CD4-positive, alpha-beta T cell treated with Interleukin-12 subunit alpha and Interleukin-12 subunit beta, for 1 hour (primary cell): Measurements from ENCODE around the gene PPP4R3A.
"Not testable (repeated sequence)": the region's sequence is repeated elsewhere in the genome, so short reads cannot be mapped to it uniquely, and the experiment has no call there.

Experiments used
- DNase-seq: peaks from one replicate; pipeline ENCODE4 v3.0.0-alpha.2; 2020

Gene PPP4R3A

DNA sequence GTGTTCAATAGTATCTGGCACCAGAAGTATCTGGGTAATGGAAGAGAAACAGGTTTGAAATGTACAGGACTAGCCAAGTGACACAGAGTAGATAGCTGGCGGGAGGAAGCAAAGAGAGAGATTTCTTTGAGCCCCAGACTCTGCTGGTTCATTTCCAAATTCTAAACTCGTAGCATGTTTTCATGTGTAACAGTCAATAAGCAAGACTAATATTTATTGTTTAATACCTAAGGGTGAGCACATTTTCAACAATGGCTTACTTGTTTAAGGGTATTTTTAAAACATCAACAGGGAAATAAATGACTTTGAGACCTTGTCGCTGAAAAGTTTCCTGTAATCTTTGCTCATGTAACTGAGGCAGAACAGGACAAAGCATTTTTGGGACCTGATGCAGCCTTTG lies 80.7 kb downstream of the PPP4R3A start:
- DNase-seq, result no peak

DNA sequence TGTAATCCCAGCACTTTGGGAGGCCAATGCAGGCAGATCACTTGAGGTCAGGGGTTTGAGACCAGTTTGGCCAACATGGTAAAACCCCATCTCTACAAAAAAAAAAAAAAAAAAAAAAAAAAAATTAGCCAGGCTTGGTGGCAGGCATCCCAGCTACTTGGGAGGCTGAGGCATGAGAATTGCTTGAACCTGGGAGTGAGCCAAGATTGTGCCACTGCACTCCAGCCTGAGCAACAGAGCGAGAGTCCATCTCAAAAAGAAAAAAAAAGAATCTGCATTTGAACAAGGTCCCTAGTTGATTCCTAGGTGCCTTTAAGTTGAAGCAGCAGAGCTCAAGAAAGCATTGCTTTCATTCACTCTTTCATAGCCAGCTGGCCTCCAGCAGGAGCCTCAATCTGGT lies 81.2 kb downstream of the PPP4R3A start:
- DNase-seq, result not testable (repeated sequence)

DNA sequence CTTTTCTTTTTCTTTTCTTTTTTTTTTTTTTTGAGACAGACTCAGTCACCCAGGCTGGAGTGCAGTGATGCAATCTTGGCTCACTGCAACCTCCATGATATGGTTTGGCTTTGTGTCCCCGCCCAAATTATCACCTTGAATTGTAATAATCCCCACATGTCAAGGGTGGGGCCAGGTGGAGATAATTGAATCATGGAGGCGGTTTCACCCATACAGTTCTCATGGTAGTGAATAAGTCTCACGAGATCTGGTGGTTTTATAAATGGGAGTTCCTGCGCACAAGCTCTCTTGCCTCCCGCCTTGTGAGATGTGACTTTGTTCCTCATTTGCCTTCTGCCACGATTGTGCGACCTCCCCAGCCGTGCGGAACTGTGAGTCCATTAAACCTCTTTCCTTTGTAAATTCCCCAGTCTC lies 84.6 kb downstream of the PPP4R3A start:
- not testable (repeated sequence) for DNase-seq

DNA sequence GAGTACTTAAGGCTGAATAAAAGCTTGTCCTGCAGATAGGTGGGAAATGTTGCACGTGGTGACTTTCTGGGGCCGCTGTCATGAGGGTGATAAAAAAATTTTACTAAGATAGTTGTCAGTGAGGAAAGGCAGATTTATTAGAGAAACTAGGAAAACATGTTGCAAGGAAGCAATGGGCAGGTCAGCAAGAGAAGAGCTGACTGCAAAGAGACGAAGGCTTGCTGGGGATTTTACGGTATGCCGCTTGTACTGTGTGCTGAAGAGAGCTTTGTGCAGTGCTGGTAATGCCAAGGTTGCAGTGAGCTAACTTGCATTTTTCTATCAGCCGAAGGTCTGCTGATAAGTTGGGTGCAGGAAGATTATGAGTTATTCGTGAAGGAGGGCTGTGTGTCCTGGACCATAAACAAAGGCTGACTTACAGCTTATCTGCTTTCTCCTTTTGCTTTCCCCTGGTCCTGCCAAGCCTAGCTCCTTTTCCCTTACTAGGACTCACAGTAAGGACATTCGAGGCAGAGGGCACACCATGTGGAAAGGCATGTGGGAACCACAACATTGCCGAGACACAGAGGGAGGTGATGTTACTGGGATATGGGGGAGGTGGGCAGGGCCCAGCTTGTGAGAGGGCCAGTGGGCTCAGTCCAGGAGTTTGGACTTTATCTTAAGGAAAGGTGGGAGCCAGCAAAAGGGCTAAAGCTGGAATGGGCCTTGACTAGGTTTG lies 85.1 kb downstream of the PPP4R3A start:
- no peak for DNase-seq

DNA sequence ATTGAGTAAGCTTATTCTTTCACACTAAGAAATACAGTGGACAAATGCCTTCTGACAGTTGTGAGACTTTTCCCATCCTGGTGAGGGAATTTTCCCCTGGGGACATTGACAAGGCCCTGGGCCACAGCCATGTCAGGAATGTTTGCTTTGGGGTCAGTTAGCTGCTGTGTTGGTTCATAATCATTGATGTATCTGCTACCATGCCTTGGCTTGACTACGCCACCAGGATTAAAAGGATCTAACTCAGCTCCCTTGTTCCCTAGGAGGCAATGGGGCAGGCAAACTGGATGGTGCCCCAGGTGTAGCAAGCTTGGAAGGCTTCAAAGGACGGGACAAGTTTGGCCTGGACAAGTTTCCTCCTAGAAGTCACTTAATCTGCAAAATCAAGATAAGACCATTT lies 89.4 kb downstream of the PPP4R3A start:
- no peak for DNase-seq

DNA sequence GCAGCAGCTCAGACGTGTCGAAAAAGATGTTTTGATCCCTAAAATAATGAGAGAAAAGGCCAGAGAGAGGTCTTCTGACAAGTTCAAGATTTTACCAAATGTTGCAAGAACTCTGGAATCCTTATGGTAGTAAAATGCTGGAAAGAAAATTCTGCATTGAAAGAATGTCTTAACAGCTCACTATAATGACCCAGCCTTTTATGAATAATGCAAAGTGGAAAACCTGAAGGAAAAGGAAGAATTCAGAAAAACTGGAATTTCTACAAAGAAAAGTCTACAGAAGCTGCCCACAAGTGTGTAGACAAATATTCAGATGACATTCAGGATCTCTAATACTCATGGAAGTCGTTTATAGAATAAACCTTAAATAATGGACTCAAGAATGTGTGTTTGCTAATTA lies 90.7 kb downstream of the PPP4R3A start:
- DNase-seq, result no peak

DNA sequence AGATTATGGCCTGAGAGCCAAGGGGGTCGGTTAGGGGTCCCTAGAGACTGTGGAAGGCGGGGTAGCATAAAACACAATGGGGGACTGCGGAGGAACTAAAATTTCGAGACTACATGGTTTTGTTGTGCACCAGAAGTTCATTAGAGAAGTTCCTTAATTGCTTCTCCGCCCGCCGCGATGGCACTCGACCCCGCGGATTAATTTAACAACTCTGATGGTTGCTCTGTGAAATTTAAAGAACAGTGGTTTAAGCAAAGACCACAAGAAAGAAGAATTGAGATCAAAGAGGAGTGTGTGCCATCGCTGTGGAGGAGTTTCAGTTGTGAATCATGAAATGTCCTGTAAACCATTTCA lies 91.1 kb downstream of the PPP4R3A start:
- DNase-seq, result peak; percentile 76

DNA sequence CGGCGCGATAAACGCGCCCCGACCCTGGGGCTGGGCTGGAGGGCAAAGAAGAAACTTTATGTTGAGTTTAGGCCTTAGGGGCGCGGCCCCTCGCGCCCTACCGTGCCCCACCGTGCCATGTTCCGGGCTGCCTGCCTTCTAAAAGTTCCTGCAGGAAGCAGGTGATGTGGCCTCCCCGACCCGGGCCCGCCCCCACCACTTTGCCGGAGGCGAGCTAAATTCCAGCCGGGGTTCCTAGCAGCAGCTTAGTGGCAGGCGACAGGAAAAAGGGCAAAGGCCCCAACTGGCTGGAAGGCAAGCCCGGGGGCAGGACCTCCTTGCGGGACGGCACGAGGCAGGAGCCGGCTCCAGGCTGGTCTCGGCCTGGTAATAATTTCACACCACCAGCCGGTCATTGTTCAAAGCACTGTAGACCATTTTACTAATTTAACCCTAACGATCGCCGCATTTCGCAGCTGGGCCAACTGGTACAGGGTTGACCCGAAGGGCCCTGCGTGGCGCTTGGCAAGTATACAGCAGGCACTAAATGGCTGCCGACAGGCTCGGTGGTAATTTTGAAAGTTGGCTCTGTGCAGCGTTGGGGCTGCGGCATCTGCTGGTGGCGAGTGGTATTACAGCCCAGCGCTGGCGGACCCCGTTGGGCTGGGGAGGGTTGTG lies 91.6 kb downstream of the PPP4R3A start:
- peak; percentile 86 for DNase-seq

DNA sequence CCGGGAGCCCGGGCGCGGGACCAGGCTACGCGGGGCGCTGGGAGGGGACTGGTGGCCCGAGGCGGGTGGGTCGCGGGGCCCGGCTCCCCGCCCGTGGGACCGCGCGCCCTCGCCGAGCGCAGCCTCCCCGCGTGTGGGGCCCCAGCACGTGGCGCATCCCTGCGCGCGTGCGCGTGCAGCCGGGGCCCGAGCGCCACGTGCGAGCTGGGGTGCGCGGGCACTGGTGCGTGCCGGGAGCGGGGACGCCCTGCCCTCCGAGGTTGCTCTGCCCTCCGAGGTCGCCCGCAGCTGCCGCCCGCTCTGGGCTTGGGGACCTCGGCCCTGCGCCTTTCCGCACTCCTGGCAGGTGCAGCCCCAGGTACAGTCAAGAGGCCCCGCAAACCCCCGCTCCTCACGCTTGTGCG lies 92.1 kb downstream of the PPP4R3A start:
- DNase-seq, result peak; percentile 73

DNA sequence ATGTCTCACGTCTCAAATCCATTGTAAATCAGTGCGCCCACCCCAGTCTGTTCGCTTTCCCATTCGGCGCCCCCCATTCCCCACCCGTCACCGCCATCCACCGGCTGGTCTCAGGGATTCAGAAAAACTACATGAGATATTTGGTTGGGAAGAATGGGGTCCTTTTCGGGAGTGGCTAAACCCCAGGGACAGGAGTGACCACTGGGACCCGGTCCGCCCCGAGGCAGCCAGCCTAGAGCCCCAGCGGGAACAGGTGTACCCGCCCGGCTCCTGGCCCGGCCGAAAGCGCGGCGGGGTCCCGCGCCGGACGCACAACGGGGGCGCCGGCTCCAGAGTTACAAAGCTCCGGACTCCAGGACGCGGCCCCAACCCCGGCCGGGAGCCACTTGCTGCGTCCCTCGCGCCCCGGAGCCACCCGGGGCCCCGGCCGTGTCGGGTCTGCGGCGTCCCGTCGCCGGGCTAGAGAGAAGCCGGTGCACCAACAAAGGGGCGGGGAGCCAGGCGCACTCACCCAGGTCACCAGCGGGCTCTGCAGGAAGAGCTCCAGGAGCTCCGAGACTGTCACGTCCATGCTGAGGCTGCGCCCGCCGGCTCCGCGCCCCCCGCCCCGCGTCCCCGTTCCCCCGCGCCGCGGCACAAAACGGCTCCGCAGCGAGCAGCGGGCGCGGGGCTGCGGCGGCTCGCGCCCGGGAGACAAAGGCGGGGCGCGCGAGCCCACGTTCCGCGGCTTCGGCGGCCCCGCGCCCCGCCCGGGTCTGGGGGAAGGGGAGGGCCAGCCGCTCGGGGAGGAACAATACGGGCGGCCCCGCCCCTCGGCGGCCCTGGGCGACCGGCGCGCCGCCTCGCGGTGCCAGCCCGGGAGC lies 92.8 kb downstream of the PPP4R3A start, which contains the start of gene CCDC88C:
Gene CCDC88C, minus strand, starts transcription at position 701 of the 863 bp plus-strand sequence. Its CDS starts 130 bp downstream, at position 571.
- DNase-seq, result peak; percentile 80

DNA sequence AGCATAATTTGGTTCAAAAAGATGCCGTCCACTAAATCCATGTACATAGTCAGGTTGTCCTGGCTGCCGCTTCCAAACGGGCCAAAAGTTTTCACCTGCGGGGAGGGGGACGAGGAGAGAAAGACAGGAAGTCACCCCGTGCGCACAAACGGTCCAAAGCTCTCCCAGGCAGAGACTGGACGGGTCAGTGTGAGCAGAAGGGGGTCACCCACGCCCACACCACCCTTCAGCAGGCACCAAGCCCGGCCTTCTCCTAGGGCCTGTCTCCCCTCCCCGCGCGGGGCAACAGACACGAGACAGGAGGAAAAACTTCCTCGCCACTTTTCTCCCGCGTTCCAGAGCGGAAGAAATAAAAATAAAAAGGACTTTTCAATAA lies 93.4 kb downstream of the PPP4R3A start:
- DNase-seq, result peak; percentile 30

DNA sequence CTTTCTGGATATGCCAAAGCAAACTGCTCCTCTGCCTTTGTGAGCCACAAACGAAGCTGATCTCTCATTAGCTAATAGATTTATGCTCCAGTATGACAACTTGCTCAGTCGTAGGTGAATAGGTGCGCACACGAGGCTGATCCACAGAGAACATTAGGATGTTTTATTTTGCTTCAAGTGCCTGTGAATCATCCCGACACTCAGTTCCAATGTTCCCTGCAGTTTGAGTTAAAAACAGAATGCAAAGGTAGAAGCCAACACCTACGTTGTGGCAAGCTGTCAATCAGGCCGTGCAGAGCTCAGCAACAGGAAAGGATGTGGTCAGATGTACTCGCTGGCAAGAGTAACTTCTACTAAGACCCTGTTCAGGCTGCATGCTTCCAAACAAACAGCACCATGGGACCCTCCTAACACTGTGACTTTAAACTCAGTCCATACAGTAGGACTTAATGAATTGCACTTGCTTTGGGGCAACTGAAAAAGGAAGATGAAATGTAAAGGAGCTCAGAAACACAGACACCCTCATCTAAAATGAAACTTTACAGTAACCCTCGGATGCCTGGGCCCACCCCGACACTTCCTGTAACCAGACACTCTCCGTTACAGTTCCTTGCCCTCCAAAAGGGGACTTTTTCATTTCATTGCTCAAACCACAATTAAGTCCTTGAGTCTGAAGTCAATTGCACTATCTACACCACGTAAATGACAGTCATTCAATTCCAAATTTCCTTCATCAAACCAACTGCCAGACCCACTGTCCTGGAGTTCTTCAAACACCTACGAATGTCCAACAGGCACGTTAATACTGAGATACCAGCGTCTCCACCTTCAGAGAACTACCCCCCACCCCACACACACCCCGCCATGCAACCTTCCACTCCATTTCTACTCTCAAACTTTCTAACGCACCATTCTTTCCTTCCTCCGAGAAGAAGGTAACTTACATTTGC lies 94.0 kb downstream of the PPP4R3A start:
- DNase-seq, result peak; percentile 82

DNA sequence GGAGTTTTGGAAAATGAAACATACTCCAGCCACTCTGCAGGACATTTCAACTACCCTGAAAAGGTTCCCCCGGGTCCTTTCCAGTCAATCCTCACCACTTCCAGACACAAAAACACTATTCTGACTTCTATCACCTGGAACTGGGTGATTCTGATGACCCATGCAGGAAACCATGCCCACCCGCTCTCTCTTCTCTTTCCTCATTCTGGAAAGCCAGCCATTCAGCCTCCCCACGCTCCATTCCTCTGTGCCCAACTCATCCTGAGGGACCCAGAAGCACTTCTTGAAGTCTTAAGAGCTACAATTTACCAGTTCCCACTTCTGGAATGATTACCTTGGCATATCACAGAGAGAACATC lies 95.7 kb downstream of the PPP4R3A start:
- no peak for DNase-seq

DNA sequence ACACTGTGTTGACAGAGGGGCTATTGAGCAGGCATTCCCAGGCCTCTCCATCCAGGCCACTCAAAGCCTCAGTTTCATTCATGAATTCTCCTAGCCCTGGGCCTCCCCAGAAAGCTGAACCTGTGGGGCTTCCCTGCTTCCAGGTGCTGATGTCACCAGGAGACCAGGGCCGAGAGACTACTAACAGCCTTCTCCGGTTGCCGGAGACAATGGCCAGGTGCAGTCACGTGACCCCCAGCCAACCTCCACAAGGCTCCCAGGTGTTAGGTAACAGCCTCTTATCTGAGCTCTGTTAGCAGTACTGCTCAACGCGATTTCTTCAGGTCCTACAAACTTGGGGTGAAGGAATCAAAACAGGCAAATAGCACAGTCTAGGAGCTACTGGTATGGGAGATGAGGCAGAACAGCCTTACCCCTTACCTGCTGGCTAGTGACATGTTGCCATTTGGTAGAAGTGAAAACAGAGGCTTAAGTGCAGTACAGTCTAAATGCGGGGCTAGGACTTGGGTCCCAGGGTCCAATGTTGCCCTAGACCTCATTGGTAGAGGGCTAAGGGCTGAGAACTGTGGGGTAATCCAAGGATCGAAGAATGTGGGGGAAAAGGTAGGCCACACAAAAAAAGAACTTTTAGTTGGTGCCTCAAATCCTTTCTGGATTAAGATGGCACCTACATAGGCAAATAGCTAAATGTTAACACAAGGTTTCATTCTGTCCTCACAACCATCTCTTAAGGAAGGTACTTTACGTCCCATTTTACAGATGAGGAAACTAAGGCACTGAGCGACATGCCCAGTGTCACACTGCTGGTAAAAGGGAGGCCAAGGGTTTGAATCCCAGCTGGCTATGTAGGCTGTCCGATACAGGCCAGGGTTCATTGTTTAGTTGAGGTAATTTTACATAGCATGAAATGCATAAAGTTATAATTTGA lies 96.3 kb downstream of the PPP4R3A start:
- DNase-seq, result peak; percentile 79

DNA sequence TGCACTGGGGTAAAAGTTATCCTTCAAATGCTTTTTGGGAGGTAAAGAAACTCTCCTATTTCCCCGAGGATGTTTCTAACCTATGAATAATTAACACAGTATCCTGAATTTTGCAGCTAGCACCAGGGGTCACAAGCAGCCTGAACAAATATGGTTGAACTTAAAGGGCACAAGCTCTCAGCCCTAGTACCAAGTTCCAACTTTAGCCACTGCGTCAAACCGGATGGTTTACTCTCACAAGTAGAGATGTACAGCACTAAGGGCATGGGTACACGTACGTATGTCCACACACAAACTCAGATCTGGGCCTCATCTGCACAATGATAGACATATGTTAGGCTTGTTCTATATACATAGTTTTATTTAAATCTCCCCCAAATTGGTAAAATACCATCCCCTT lies 97.2 kb downstream of the PPP4R3A start:
- DNase-seq, result peak; percentile 34

DNA sequence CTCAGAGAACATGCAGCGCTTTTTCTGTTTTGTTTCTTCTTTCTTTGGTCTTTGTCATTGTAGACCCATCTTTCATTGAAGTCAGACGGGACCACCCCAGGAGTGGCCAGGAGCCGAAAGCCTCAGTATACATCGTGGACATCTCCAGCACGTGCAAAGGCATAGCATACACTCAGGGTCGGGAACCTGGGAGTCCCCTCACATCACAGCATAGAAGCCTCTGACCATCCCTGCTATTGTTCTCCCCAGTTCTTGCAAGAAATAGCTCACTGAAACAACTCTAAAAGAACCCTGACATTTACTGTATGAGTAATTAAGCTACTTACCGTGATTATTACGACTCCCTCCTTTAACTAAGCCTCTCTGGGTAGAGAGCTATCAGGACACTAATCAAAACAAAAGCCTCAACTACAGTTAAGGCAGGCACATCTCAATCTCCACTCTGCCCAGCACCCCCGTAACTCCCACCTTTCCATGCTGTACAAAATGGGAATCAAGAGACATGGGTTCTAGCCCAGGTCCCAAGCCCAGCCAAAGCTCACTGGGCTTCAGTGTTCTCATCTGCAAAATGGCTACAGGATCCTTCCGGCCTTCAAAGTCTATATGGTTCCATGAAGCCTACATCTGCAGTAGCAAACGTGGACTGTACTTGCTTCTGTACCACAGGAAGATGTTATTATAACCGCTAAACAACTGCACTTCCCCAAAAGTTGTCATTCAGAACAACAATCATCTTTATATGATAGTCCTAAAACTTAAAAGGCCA lies 99.2 kb downstream of the PPP4R3A start:
- DNase-seq, result peak; percentile 41

DNA sequence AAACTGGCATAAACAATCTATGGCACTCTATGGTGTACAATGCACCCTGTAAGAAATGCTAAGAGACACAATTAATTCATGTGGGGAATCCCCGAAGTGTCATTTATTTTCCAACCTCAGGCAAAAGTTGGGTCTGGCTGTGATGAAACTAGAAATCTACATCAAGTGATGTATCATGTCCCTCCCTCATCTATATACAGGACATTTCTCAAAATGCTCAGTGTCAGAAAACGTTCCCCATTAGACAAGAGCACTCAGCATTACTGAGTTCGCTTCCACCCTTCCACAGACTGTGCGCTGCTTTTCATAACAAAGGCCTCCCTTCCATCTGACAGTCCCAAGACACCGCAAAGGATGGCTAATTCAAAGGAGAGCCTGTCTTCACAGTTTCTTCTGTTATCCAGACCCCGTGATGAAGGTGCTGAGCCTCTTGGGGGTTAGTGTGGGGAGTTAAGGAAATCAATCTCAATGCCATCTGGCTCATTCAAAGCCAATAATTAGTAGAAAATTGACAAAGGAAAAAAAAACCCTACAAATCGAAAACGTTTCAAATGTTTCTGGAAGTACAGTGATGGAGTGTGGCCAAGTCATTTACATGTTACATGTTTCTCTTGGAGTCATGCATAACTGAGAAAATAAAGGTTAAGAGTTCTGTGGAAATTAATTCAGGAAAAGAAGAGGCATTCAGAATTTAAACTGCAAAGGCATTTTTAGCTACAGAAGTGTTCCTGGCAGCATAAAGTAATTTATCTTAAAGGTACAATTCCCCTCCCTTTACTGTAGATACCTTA lies 100.0 kb downstream of the PPP4R3A start:
- DNase-seq, result peak; percentile 81

DNA sequence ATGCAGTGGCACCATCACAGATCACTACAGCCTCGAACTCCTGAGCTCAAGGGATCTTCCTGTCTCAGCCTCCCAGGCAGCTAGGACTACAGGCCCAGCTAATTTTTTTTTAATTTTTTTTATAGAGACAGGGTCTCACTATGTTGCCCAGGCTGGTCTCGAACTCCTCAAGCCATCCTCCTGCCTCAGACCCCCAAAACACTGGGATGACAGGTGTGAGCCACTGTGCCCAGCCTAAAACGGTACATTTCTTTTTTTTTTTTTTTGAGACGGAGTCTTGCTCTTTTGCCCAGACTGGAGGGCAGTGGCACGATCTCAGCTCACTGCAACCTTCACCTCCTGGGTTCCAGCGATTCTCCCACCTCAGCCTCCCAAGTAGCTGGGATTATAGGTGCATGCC lies 100.9 kb downstream of the PPP4R3A start:
- DNase-seq, result not testable (repeated sequence)
